ENCODE results near the gene CYP8B1.

DNA sequence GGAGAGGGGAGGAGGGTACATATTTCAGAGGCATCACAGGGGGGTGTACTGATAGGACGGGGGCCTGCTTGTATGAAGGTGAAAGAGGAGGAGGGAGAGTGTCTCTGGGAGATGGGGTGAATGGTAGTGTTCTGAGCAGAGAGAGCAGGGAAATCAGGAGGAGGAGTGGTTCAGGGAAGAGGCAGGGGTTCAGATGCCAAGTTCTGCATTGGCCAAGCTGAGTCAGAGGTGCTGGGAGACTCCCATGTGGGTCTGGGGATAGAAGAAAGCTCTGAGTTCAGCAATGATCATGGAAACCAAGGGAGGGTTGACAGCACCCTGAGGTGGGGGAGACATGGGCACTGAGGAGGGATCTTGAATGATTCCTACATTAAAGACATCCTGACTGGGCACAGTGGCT is 3.0 kb downstream of the CYP8B1 start:
- no peak for TF ChIP-seq CTCF (IDR thresholded peaks at IDR 0.05)
- no peak for TF ChIP-seq POLR2A (IDR thresholded peaks at IDR 0.05)
